RWPE2 (cell line): Measurements from ENCODE around the gene MRM2.

Experiments
- ATAC-seq: fragments of 200-7000 bp; cut with Tn5 transposase; 3 replicates; pipeline ENCODE4 v1.9.1; 2021; ENCODE audit warnings: low read depth
- DNase-seq: peaks from one replicate; pipeline ENCODE4 v3.0.0-alpha.2; 2020; ENCODE audit warnings: low spot score
- H3K27ac ChIP-seq: fragments of 450-650 bp; 2 replicates; pipeline ENCODE4 v1.5.1; 2017; ENCODE audit warnings: mild to moderate bottlenecking; ENCODE audit not compliant: poor library complexity, severe bottlenecking
- H3K27me3 ChIP-seq: fragments of 250-450 bp; sonication (Bioruptor Pico); 2 replicates; pipeline ENCODE4 v1.5.1; 2021; ENCODE audit warnings: mild to moderate bottlenecking, moderate library complexity; ENCODE audit not compliant: insufficient read depth, poor library complexity, severe bottlenecking
- H3K36me3 ChIP-seq: fragments of 250-450 bp; sonication (Bioruptor Pico); 2 replicates; pipeline ENCODE4 v1.5.1; 2020; ENCODE audit warnings: low read depth, mild to moderate bottlenecking, moderate library complexity
- H3K4me1 ChIP-seq: fragments of 250-450 bp; sonication (Bioruptor Pico); 2 replicates; pipeline ENCODE4 v1.5.1; 2021; ENCODE audit warnings: mild to moderate bottlenecking, moderate library complexity; ENCODE audit not compliant: insufficient read depth, poor library complexity, severe bottlenecking
- H3K4me3 ChIP-seq: fragments of 250-450 bp; sonication (Bioruptor Pico); 2 replicates; pipeline ENCODE4 v1.5.1; 2021; ENCODE audit warnings: mild to moderate bottlenecking, moderate library complexity; ENCODE audit not compliant: severe bottlenecking
- H3K9me3 ChIP-seq: fragments of 250-450 bp; sonication (Bioruptor Pico); 2 replicates; pipeline ENCODE4 v1.5.1; 2021; ENCODE audit warnings: mild to moderate bottlenecking, moderate library complexity; ENCODE audit not compliant: severe bottlenecking
- CTCF ChIP-seq: fragments of 450-650 bp; IDR thresholded peaks from one replicate; pipeline ENCODE4 v1.5.1; 2017; ENCODE audit warnings: mild to moderate bottlenecking, moderate library complexity; ENCODE audit not compliant: poor library complexity, severe bottlenecking

The MRM2 gene

GRCh38 chr7:2199956-2200583 is 41.9 kb downstream of the MRM2 start:
- TF ChIP-seq CTCF = no peak
- DNase-seq (peak; percentile 47), ATAC-seq (no peak)
- H3K27ac ChIP-seq = no peak overlapping the region
- H3K4me3 ChIP-seq = no peak overlapping the region
- no peaks in the 10 kb centered on the region for H3K4me1 ChIP-seq
- H3K27me3 ChIP-seq = no peaks in the 10 kb centered on the region
- H3K36me3 ChIP-seq = peaks cover 24% of the 10 kb centered on the region
- H3K9me3 ChIP-seq = no peaks in the 10 kb centered on the region

- Histone ChIP-seq H3K27me3 (no peaks in the 10 kb centered on the region), H3K4me1 (no peaks in the 10 kb centered on the region), H3K27ac (no peak overlapping the region), H3K36me3 (peaks cover 27% of the 10 kb centered on the region), H3K9me3 (no peaks in the 10 kb centered on the region), H3K4me3 (no peak overlapping the region)
- TF ChIP-seq CTCF = no peak
- DNase-seq = peak; percentile 40
- ATAC-seq = no peak
Measured at GRCh38 chr7:2199528-2199927, 42.5 kb downstream of the MRM2 start.

GRCh38 chr7:2198760-2199159 is 43.2 kb downstream of the MRM2 start:
- no peak overlapping the region for H3K27ac ChIP-seq
- H3K4me1 ChIP-seq = no peaks in the 10 kb centered on the region
- H3K9me3 ChIP-seq = no peaks in the 10 kb centered on the region
- peaks cover 29% of the 10 kb centered on the region for H3K36me3 ChIP-seq
- TF ChIP-seq CTCF = no peak
- no peaks in the 10 kb centered on the region for H3K27me3 ChIP-seq
- H3K4me3 ChIP-seq = no peak overlapping the region
- DNase-seq (no peak), ATAC-seq (no peak)

DNA sequence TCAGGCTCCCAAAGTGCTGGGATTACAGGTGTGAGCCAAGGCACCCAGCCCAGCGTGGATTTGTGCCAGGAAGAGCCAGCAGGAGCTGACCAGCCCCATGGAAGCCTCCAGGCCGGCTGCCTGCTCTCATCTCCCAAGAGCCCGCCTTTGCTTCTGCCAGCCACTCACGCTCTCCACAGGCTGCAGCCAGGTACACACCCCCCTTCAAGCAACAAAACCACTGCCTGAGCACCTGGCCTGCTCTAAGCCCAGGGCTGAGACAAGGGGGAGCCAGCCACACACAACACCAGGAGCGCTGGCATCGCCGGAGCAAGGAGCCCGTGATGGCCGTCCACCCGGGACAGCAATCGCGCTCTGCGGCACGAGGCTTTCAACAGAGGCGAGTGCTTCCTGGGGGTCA is 43.8 kb downstream of the MRM2 start:
- no peaks in the 10 kb centered on the region for H3K9me3 ChIP-seq
- H3K27me3 ChIP-seq = no peaks in the 10 kb centered on the region
- no peaks in the 10 kb centered on the region for H3K4me1 ChIP-seq
- H3K36me3 ChIP-seq = peaks cover 29% of the 10 kb centered on the region
- no peak overlapping the region for H3K27ac ChIP-seq
- no peak for ATAC-seq
- no peak for TF ChIP-seq CTCF
- no peak overlapping the region for H3K4me3 ChIP-seq
- no peak for DNase-seq

GRCh38 chr7:2197436-2198155 is 44.4 kb downstream of the MRM2 start:
- Histone ChIP-seq H3K9me3 (no peaks in the 10 kb centered on the region), H3K4me3 (no peak overlapping the region), H3K27me3 (no peaks in the 10 kb centered on the region), H3K27ac (no peak overlapping the region), H3K4me1 (no peaks in the 10 kb centered on the region), H3K36me3 (peaks cover 29% of the 10 kb centered on the region)
- DNase-seq (no peak), ATAC-seq (no peak)
- no peak for TF ChIP-seq CTCF
